Measurements from ENCODE around the gene SEMA3E.

The SEMA3E gene

DNA sequence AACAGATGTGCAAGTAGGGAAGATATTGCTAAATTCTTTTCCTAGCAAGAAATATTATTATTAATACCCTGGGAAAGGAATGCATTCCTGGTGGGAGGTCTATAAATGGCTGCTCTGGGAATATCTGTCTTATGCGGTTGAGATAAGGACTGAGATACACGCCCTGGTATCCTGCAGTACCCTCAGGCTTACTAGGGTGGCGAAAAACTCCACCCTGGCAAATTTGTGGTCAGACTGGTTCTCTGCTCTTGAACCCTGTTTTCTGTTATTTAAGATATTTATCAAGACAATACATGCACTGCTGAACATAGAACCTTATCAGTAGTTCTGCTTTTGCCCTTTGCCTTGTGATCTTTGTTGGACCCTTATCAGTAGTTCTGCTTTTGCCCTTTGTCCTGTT, 96.4 kb downstream of the SEMA3E start:
- peak; percentile 29 for DNase-seq

DNA sequence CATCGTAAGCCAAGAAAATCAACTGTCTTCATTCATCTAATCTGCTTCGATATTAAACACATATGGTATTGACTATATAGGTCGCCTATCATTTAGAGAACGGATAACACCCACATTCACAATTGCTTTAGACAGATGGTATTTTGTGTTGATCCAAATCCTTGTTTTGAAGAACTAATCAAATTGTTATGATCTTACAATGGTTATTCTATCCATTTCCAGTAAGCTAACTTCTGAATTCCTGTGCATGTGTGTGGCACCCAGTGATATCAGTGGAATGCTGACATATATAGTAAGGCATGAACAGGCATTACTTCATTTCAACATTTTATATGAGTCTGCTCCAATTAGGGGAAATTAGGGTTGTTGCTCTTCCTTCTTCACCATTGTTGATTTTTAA, 98.8 kb downstream of the SEMA3E start:
- no peak for DNase-seq

DNA sequence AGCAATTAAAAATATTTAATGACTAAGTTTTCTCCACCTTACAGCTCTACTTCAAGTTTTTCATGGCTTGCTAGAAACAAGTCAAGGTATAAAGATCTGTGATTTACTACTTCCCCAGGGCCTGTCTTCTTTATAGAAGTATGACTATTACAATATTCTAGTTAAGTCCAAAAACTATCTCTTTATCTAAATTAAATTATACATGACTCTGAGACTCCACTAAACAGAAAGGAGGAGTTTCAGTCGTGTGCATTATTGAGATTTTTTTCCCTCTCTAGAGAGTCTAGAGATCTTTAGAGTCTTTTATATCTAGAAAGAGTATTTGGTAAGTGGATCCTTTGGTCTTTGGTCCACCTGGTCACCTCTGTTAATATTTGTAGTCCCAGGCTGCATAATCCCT, 100.7 kb downstream of the SEMA3E start:
- no peak for DNase-seq

DNA sequence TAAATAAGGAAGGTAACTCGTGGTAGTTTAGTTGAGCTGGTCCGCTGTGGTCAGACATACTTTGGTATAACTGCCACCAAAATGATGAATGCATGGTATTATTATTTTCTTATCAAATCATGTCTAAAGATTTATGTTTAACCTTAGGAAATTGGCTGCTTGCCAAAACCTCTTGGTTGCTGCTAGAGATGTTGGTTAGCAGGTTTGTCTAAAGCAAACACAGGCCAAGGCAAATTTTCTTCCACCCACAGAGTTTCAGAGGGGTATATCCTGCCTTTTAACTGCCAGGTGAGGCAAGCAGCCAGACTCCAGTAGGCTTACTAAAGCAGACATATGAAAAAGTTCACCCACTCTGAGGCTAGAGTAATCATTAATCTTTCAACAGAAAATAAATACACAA, 101.4 kb downstream of the SEMA3E start:
- peak; percentile 12 for DNase-seq

DNA sequence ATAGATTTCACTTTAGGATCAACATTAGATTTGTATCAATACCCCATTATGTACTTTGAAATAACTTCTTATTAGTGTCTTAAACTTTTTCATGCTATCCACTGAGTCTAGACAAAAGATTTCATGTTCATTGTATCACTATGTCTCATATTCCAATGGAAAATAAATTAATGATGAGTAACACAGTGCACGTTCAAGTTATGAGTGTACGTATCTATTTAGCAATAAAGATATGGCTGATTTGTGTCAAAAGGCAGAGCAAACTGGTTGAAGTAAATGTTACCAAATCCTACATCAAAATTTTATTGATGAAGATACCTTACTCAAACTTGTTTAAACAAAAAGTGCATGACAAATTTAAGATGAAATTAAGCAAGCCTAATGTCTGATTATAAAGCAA, 102.4 kb downstream of the SEMA3E start:
- DNase-seq: no peak

DNA sequence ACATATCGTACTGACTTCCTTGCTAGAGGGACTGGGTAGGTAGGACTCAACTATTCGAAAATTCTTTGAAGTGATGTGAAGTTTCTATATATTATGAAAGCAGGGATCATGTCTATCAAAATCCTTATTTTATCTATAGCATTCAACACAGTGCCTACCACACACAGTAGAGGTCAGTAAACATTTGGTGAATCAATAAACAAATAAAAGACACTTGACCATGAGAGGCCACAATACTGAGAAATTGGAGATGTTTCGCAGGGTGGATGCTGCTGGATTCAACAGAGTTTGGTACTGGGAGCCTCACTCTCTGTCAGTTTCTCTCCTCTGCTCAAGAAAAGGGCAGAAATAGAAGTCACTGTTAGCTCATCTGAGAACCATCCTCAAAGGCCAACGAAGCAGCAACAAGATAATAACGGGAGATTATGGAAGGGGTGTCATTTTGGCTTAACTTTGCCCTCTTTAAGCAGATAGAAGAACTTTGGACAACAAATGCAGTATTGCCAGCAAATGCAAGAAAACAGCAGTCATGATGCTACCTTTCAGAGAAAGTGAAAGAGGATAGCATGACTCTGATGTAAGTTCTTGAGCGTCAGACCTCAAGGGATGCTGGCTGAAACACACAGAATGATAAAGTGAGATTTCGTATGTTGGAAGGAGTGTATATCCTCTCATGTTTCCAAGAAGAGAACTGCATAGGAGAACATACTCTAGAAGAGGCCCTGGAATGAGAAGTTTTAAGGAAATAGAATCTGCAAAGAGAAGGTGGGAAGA, 107.6 kb downstream of the SEMA3E start:
- no peak for DNase-seq

DNA sequence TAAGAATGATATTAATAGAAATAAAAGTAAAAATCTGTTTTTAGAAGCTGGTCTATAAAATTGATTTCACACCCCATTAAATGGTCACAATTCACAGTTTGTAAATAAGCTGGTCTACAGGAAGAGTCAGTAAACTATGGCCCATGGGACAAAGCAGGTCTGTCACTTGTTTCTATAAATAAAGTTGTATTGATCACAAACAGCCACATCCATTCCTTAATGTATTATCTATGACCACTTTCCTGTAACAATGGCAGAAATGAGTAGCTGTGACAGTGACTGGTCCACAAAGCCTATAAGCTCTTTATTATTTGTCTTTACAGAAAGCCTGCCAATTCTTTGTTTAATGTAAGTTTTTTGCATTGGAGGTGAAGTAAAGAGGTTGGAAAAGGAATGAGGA, 114.5 kb downstream of the SEMA3E start:
- DNase-seq: no peak

DNA sequence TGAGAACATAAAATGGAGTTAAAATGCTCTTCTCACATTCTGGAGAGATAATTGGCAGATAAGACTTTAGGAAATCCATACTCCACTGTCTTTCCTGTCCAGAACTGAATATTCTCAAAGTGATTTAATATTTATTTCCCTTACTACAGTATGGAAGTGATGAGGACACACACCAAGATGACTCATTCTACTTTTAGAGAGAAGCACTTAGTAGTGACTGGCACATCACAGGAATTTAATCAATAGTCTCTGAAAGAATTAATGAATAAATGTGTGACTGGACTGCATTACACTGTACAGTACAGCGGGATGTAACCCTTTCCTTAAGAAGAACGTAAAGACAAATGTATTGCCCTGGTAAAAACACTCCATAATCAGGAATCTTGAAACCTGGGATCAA, 116.7 kb downstream of the SEMA3E start:
- no peak for DNase-seq

DNA sequence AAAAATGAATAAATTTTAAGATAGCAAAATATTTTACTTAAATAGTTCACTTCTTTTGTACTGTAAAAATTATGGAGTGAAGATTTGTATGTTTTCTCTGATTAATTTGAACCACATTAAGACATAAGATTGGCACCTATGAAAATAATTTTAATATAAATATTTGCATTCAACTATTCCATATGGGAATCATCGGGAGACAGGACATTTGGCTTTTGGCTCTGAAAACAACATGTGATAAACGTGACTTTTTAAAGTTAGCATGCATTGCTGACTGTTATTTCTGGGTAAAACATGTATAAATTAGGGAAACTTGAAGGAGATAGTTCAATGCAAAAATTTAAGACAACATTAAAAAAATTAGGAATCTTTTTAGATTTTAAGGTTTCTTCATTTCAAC, 117.2 kb downstream of the SEMA3E start:
- no peak for DNase-seq

DNA sequence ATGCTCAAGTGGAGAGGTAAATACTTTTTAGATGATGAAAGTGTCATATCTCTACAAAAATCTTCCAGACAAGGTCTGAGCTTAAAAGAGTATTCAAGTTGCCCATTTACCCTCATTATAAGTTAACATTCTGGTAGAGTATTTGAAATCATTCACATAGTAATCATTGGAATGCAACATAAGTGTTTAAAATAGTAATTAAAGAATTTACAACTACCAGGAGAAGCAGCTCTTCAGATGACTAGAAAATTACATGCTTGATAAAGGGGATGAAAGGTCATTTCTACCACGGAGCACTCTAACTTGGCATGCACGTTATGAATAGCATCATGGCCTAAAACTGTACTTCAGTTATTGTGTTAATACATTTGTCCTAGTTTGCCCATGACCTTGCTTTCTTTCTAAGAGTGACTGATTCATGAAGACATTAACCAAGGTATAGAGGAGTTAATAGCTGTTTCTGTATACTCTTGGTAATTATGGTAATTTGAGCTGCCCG, 120.0 kb downstream of the SEMA3E start:
- no peak for DNase-seq

DNA sequence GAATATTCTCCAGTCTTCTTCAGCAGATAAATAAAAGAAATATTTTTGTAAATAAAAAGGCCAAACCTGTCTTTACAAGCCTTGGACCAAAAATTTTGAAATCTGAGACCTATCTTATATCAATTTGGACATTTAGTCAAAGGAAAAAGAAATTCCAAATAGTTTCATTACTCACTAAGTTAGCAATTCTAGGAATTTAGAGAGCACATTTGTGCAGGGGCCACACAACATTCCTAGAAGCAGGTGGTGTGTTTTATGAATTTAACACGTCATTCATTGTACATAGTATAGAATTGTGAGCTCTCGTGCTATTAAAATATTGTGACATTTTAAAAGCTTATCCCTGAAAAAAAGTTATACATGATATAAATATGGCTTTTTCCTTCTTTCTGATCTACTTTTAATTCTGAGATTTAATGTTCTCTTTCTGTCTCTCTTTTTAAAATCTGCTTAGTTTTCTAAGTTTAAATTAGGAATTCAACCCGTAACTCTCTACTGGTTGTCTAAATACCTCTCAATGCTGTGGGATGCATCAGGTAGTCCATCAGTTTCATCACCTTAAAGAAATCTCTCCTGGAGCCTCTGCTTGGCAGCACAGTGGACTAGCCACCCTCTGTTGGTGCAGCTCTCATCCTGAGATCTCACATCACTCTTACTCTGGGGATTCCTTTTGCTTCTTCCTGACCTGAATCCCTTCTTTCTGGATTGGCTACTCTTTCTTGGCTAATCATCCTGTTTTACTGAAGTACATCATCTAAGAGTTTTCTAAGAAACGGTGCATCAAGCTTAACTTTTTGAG, 124.5 kb downstream of the SEMA3E start:
- DNase-seq: no peak

DNA sequence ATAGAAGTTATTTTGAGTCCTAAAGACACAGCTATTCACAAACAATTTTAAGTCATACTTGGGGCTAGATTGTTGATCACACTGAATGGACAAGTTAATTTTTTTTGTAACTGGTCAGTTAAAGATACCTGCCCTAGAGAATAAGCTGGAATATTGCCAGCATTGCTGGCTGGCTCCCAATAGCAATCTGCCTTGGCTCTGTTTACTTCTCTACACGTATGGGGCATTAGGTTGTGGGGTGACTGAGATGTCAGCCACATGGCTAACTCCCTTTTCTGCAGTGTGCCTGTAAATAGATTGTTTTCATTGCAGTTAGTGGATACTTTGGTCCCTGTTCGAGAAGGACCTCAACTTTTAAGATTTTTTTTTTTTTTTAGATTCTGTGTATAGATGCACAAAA, 128.2 kb downstream of the SEMA3E start:
- no peak for DNase-seq

DNA sequence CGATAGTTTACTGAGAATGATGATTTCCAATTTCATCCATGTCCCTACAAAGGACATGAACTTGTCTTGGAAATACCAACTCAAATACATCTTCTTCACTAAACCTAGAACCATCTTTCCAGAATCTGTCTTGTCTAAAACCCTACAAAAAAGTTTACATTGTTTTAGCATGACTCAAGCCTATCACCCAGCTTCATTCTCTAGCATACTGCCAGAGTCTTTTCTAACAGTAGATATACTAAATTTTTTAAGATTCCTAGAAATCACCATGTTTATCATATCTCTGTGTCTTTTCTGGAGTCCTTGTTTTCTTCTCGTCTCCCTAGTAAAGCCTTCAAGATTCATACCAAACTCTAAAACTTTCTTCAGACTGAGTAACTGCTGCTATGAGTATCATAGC, 129.7 kb downstream of the SEMA3E start:
- no peak for DNase-seq

DNA sequence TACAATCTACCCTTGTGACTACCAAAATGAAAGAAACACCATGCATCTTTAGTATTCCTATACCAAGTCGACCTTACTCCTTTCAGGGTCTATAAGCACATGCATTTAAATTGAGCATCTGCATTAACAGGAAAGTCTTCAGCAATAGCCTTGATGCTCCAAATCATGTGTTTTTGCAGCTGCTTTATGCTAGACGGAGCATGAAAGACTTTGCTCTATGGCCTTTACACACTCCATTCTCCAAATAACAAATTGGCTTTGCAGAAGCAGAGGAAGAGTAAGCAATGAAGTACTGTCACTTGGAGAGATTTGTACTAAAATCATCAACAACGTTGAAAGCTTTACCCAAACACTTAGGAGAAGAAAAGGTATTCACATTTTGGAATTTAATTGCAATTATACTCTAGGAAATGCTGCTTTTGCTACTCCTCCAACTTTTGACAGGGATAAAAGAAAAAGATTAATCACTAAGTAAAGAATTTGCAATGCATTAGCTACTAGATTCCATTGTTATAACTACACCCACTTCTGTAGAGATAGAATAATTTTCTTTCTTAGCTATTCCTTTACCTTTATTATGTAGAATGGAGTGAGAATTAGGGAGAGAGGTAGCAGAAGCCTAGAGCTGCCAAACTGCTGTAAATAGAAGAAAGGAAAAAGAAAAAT, 131.8 kb downstream of the SEMA3E start:
- no peak for DNase-seq

DNA sequence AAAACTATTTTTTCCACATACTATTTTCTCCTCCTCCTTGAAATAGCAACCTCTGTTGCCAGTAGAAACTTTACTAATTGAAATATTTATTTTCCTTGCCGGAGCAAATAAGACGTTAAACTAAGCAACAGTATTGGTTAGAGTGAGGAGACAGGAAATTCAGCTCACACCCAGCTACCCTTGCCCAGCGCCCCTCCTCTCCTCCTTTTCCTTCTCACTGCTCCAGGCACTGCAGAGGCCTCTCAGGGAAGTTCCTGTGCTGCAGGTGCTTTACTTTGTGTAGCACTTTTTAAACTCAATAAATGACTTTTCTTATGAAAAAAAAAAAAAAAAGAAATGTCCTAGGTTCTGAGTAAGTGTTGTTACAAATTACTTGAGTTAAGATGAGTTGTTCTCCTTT, 134.0 kb downstream of the SEMA3E start:
- DNase-seq: no peak

DNA sequence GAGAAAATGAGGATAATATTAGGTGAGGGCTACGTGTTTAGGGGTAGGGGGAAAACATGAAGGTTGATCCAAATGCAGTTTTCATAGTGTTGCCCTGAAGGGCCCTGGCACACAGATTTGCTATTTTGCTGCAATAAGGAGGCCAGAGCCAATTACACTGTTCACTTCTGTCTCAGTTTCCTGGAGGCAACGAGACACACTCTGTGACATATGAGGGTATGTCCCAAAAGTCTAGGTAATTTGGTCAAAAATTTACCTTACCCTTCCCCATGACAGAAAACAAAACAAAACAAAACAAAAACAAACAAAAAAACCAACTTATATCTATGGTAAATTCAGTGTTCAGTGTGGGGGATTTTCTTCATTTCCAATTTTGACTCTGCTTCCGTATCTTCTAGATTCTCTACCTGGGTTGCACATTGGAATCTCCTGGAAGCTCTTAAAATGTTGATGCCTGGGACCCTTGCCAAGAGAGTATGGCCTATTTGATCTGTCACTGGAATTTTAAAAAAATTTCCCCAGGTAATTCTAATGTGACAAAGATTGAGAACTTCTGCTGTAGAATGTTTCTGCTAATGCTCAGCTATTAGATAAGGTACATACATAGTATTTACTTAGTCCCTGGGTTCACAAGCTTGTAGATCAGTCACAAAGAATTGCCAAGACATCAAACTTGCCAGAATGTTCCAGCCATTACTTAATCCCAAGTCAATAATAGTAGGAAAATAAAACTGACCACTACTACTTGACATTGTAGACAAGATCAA, 139.5 kb downstream of the SEMA3E start:
- no peak for DNase-seq

DNA sequence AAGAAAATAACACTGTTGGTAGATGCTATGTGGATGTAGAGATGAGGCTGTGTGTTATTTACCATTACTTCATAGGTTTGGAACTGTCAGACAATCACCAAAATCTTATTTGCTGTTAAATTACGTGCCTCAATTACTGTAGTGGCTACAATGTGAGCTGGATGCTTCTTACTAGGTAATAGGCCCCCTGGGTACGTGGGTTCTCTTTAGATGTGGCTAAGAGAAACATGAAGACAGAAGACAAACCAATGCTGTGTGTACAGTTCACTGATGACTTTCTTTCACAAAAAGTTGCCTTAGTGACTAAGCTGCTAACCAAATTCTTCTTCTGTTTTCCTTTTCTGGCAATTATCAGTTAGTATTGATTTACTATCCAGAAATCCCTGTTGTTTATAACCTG, 144.6 kb downstream of the SEMA3E start:
- DNase-seq: no peak

DNA sequence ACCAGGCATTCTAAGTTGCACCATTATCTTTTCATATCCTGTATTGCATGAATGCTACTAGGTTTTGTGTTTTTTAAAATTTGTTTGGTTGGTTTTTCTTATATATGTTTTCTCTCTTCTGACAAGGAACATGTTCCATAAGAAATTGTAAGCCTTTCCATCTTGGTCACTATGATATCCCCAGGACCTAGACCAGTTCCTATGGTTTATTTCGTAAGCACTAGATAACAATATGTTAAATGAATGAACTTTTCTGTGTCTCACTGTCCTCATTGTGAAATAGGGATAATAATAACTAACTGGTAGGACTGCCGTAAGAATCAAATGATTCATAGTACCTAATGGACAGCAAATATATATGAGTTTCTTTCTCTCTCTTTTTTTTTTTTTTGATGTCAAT, 146.3 kb downstream of the SEMA3E start:
- no peak for DNase-seq

DNA sequence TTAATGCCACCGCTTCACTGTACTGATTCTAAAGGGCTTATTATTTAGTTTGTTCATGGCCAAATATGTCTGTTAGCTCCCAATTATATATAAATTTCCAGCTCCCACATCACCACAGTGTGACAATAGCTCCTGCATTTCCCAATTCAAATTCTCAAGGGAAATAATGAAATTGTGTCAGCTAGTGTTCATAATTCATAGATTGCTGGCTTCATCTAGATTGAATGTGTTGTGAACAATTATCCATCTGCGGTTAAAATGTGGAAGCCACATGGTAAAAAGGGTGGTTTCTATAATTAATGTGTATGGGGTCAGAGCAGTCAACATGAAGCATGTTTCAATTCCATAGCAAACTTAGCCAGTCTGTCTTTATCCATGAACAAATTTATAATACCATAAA, 154.3 kb downstream of the SEMA3E start:
- no peak for DNase-seq

DNA sequence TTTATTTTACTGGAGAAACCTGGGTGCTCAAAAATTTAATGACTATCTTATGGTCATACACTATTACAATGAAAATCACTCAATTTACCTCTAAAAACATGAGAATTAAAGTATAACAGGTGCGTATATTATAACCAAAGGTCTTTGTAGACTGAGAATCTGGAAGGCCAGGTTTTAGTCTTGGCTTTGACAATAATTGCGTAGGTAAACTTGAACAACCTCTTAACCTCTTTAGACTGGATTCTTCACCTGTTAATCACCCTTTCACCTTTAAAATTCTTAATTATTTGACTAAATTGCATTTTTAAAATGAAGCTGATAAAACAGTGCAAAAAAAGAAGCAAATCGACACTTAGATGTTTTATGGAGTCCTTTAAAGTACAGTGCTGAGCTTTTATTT, 156.1 kb downstream of the SEMA3E start:
- no peak for DNase-seq

DNA sequence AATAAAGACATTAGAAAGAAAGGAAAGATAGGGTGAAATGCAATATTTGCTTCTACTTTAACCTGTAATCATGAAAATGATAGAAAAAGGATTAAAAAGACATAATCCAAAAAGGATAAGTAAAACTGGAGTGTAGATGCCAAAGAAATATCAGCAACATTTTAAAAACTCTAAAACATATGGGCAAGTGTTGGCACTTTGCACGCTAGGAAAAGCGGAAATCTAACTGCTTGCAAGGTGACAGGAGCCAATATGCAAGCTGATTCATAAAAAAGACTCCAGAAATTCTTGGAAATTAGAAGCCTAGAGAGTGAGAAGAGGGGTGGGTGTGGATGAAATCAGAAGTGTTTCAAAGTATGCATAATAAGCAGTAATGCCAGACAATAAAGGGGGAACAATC, 161.1 kb downstream of the SEMA3E start:
- no peak for DNase-seq

DNA sequence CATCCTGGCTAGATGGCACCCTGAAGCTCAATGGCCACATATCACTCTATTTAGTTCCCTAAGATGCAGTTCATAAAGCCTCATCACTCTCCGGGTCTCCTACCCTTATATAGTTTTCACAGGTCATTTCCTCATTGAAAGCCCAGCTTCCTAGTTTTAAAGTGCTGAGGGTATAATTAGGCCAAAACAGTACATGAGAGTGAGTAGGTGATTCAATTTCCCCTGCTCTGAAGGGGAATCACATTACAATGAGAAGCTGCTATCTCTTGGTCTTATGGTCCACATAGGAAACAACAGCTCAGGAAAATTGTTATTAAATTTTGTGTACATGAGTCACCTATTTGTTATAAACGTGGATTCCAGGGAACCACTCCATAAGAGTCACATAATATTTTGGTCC, 162.0 kb downstream of the SEMA3E start:
- no peak for DNase-seq

DNA sequence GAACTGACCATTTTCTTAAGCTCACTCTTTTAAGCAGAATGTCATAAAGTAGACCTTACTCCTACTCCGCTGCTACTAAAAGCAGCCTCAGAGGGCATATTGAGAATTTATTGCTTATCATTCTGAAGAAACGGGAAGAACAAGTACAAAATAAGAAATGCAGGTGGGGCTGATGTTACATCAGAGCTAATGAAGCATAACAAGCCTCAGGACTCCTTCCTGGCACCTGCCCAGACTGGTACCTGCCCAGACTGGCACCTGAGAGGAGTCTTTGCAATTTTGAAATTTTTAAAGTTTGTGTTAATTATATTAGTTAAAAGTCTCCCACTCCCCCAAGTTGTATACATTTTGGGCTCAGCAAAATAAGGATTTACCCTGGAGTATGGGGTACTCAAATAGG, 162.4 kb downstream of the SEMA3E start:
- DNase-seq: no peak

Data from hematopoietic multipotent progenitor cell treated with erythropoietin and hydrocortisone succinate and interleukin-3 and kit ligand, for 4 days (in vitro differentiated cells).